ENCODE data around the gene PRKCSH. TPM values are rescaled to one million over a fixed set of nuclear protein-coding genes. Genes with fewer than 3 reads are reported as not detected.
"Not testable (repeated sequence)": the region's sequence is repeated elsewhere in the genome, so short reads cannot be mapped to it uniquely, and the experiment has no call there.

The PRKCSH gene
- total RNA-seq, 1 donor from 2014 or later: 199 TPM

GRCh38 chr19:11418549-11419506, 16.6 kb upstream of the PRKCSH start, which contains the start of gene RGL3:
Gene RGL3 (minus strand): TSS chr19:11419314. CDS start chr19:11419278, 36 bp downstream.
- no peak for DNase-seq (ENCODE audit: low spot score)

- DNase-seq (ENCODE audit: low spot score): no peak
These were observed 14.7 kb upstream of the PRKCSH start for GRCh38 chr19:11420429-11421370.

GRCh38 chr19:11421371-11422098, 13.9 kb upstream of the PRKCSH start:
- DNase-seq (ENCODE audit: low spot score): no peak

- no peak for DNase-seq (ENCODE audit: low spot score)
These were observed 13.0 kb upstream of the PRKCSH start for GRCh38 chr19:11422163-11423065.

GRCh38 chr19:11423164-11423790, 12.2 kb upstream of the PRKCSH start:
- no peak for DNase-seq (ENCODE audit: low spot score)

GRCh38 chr19:11423791-11424181, 11.6 kb upstream of the PRKCSH start:
- no peak for DNase-seq (ENCODE audit: low spot score)

GRCh38 chr19:11425719-11426457, 9.5 kb upstream of the PRKCSH start:
- no peak for DNase-seq (ENCODE audit: low spot score)

- DNase-seq (ENCODE audit: low spot score): no peak
These were observed 8.8 kb upstream of the PRKCSH start for GRCh38 chr19:11426656-11427055.

GRCh38 chr19:11433526-11433925, 1.9 kb upstream of the PRKCSH start:
- not testable (repeated sequence) for DNase-seq (ENCODE audit: low spot score)

- DNase-seq (ENCODE audit: low spot score): no peak
These were observed 755 bp upstream of the PRKCSH start for GRCh38 chr19:11434703-11435056.

- no peak for DNase-seq (ENCODE audit: low spot score)
These were observed 438 bp downstream of the PRKCSH start for GRCh38 chr19:11435833-11436313.

- no peak for DNase-seq (ENCODE audit: low spot score)
These were observed 2.5 kb downstream of the PRKCSH start for GRCh38 chr19:11437955-11438354.

GRCh38 chr19:11444059-11444458, 8.6 kb downstream of the PRKCSH start:
- DNase-seq (ENCODE audit: low spot score): no peak

GRCh38 chr19:11445141-11445540, 9.7 kb downstream of the PRKCSH start:
- no peak for DNase-seq (ENCODE audit: low spot score)

GRCh38 chr19:11446271-11446651, 10.8 kb downstream of the PRKCSH start:
- DNase-seq (ENCODE audit: low spot score): no peak

- no peak for DNase-seq (ENCODE audit: low spot score)
These were observed 11.3 kb downstream of the PRKCSH start for GRCh38 chr19:11446652-11447301.

GRCh38 chr19:11447347-11448262, 12.2 kb downstream of the PRKCSH start:
- no peak for DNase-seq (ENCODE audit: low spot score)

All from mesenteric fat pad (tissue), 1 donor.